Mesenteric fat pad (tissue), 1 donor: Measurements from ENCODE around the gene ALDH1L2. TPM values are rescaled to one million over a fixed set of nuclear protein-coding genes. Genes with fewer than 3 reads are reported as not detected.
A peak's percentile ranks its signal among the peaks of the same experiment; 100 is the strongest.
"Not testable (repeated sequence)": the region's sequence is repeated elsewhere in the genome, so short reads cannot be mapped to it uniquely, and the experiment has no call there.

Experiments
- DNase-seq: peaks from one replicate; pipeline ENCODE4 v3.0.0-alpha.2; 2020; ENCODE audit warnings: low spot score
- total RNA-seq: library from RNA; stranded (reverse); fragmentation: NEBNext Ultra II Directional; extraction: Animal tissue kit (Norgen Biotek cat#: 25700); gene quantifications from one replicate; pipeline ENCODE4 v1.2.1, GENCODE V29; 2021
- donor health status: DM: yes; HTN: yes; CAD: no.

ALDH1L2 gene
- total RNA-seq, 1 donor from 2014 or later, result 21.1 TPM

- peak; percentile 97 for DNase-seq
Observed at GRCh38 chr12:104986022-104986941, 98.0 kb downstream of the ALDH1L2 start, which contains the start of gene NOPCHAP1. Gene NOPCHAP1, plus strand, starts transcription at chr12:104986316. Its CDS starts 37 bp downstream, at chr12:104986353.

GRCh38 chr12:104985206-104985605 lies 99.1 kb downstream of the ALDH1L2 start:
- no peak for DNase-seq

- DNase-seq, result not testable (repeated sequence)
Observed at GRCh38 chr12:104977688-104978087, 106.6 kb downstream of the ALDH1L2 start.

GRCh38 chr12:104976703-104977102 lies 107.6 kb downstream of the ALDH1L2 start:
- DNase-seq, result no peak

GRCh38 chr12:104975587-104976343 lies 108.5 kb downstream of the ALDH1L2 start:
- no peak for DNase-seq

GRCh38 chr12:104974626-104975290 lies 109.5 kb downstream of the ALDH1L2 start:
- no peak for DNase-seq

GRCh38 chr12:104973250-104973649 lies 111.0 kb downstream of the ALDH1L2 start:
- DNase-seq, result no peak

GRCh38 chr12:104971306-104971705 lies 113.0 kb downstream of the ALDH1L2 start:
- no peak for DNase-seq

Other genes with a start within 250 kb of the ALDH1L2 start
- gene SLC41A2, start 126.2 kb downstream of the ALDH1L2 start, total RNA-seq, result 36.5 TPM
- 20.8 TPM for gene NOPCHAP1, start 98.1 kb downstream of the ALDH1L2 start, total RNA-seq
- 62.3 TPM for gene WASHC4, start 23.3 kb upstream of the ALDH1L2 start, total RNA-seq
- gene APPL2, start 151.7 kb upstream of the ALDH1L2 start, total RNA-seq, result 55.1 TPM
- 8.9 TPM for gene C12orf75, start 246.2 kb upstream of the ALDH1L2 start, total RNA-seq